Measurements from ENCODE around the gene PPP3CB.

DNA sequence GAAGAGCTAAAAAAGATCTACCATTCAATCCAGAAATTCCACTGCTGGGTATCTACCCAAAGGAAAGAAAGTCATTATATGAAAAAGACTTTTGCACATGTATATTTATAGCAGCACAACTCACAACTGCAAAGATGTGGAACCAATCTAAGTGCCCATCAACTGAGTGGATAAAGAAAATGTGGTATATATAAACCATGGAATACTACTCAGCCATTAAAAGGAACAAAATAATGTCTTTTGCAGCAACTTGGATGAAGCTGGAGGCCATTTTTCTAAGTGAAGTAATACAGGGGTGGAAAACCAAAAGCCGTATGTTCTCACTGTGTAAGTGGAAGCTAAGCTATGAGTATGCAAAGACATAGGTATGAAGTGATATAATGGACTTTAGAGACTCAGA lies 84.9 kb downstream of the PPP3CB start:
- TF ChIP-seq, protein P1, sequence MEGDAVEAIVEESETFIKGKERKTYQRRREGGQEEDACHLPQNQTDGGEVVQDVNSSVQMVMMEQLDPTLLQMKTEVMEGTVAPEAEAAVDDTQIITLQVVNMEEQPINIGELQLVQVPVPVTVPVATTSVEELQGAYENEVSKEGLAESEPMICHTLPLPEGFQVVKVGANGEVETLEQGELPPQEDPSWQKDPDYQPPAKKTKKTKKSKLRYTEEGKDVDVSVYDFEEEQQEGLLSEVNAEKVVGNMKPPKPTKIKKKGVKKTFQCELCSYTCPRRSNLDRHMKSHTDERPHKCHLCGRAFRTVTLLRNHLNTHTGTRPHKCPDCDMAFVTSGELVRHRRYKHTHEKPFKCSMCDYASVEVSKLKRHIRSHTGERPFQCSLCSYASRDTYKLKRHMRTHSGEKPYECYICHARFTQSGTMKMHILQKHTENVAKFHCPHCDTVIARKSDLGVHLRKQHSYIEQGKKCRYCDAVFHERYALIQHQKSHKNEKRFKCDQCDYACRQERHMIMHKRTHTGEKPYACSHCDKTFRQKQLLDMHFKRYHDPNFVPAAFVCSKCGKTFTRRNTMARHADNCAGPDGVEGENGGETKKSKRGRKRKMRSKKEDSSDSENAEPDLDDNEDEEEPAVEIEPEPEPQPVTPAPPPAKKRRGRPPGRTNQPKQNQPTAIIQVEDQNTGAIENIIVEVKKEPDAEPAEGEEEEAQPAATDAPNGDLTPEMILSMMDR (IDR thresholded peaks at IDR 0.05) = no peak
- TF ChIP-seq EZH2phosphoT487 (IDR thresholded peaks at IDR 0.05) (no peak), EZH2 (IDR thresholded peaks at IDR 0.05) (no peak)

Measured in neural progenitor cell (in vitro differentiated cells).